PC-3 (cell line): Measurements from ENCODE around the gene ZDHHC5. TPM values are rescaled to one million over a fixed set of nuclear protein-coding genes. Genes with fewer than 3 reads are reported as not detected.

Experiments used
- ATAC-seq: fragments of 200-7000 bp; cut with Tn5 transposase; 2 replicates; pipeline ENCODE4 v1.9.1; 2020; ENCODE audit warnings: mild to moderate bottlenecking, moderate library complexity
- Bru-seq: library from RNA; stranded (reverse); fragments of 400-500 nt; gene quantifications from one replicate; lab custom pipeline; 2021; lab: Mats Ljungman, UMichigan
- BruChase-seq, 2 experiments: library from RNA; stranded (reverse); fragments of 400-500 nt; gene quantifications; one replicate each; lab custom pipeline; 2021; lab: Mats Ljungman, UMichigan
- BruUV-seq: library from RNA; stranded (reverse); fragments of 400-500 nt; replicated peaks from 2 replicates; lab custom pipeline; 2021; lab: Mats Ljungman, UMichigan
- CTCF ChIA-PET: fragments of 300-600 bp; sonication (Branson Sonifier 250); formaldehyde crosslinking; loops from one replicate; lab custom pipeline; 2022; ENCODE audit warnings: antibody characterized with exemption; lab: Charles Lee
- POLR2A ChIA-PET: fragments of 300-600 bp; sonication (Branson Sonifier 250); formaldehyde crosslinking; loops from one replicate; lab custom pipeline; 2022; ENCODE audit warnings: antibody characterized with exemption; ENCODE audit not compliant: unreplicated experiment; lab: Charles Lee
- DNase-seq: peaks from one replicate; pipeline ENCODE4 v3.0.0-alpha.2; 2015
- H2AFZ ChIP-seq: fragments of 300-600 bp; sonication (generic); 2 replicates; pipeline ENCODE4 v1.6.0; 2016; ENCODE audit warnings: antibody characterized with exemption, low read length
- H3F3A ChIP-seq: fragments of 300-600 bp; sonication (generic); one replicate; pipeline ENCODE4 v1.6.0; 2017; ENCODE audit warnings: antibody characterized with exemption, low read length, control low read depth, mild to moderate bottlenecking; ENCODE audit not compliant: unreplicated experiment
- H3K27ac ChIP-seq: fragments of 300-600 bp; sonication (generic); 2 replicates; pipeline ENCODE4 v1.5.1; 2016; ENCODE audit warnings: mild to moderate bottlenecking, low read length
- H3K27me3 ChIP-seq: fragments of 300-600 bp; sonication (generic); 2 replicates; pipeline ENCODE4 v1.6.1; 2016; ENCODE audit warnings: low read length, mixed read lengths
- H3K36me3 ChIP-seq: fragments of 300-600 bp; sonication (generic); 2 replicates; pipeline ENCODE4 v1.6.1; 2016; ENCODE audit warnings: low read depth, mixed run types, low read length, mixed read lengths
- H3K4me1 ChIP-seq: fragments of 300-600 bp; sonication (generic); 2 replicates; pipeline ENCODE4 v1.5.1; 2016; ENCODE audit warnings: low read length; ENCODE audit not compliant: insufficient read depth
- H3K4me2 ChIP-seq: fragments of 300-600 bp; sonication (generic); 2 replicates; pipeline ENCODE4 v1.6.0; 2016; ENCODE audit warnings: low read length
- H3K4me3 ChIP-seq: fragments of 300-600 bp; sonication (generic); 2 replicates; pipeline ENCODE4 v1.5.1; 2016; ENCODE audit warnings: mild to moderate bottlenecking, low read length, mixed read lengths
- H3K79me2 ChIP-seq: fragments of 300-600 bp; sonication (generic); 2 replicates; pipeline ENCODE4 v1.6.1; 2017; ENCODE audit warnings: low read length, mixed read lengths
- H3K9ac ChIP-seq: fragments of 300-600 bp; sonication (generic); 2 replicates; pipeline ENCODE4 v1.6.0; 2016; ENCODE audit warnings: mild to moderate bottlenecking, low read length
- H3K9me2 ChIP-seq: fragments of 300-600 bp; sonication (generic); replicated peaks from 2 replicates; pipeline ENCODE4 v1.6.1; 2016; ENCODE audit warnings: mixed run types, low read length, mixed read lengths
- H3K9me3 ChIP-seq: fragments of 300-600 bp; sonication (generic); 2 replicates; pipeline ENCODE4 v1.6.1; 2016; ENCODE audit warnings: low read length, mixed read lengths
- H4K20me1 ChIP-seq: fragments of 300-600 bp; sonication (generic); 2 replicates; pipeline ENCODE4 v1.6.1; 2016; ENCODE audit warnings: low read length, mixed read lengths
- CTCF ChIP-seq: fragments of 300-600 bp; sonication (generic); conservative IDR thresholded peaks from 2 replicates; pipeline ENCODE4 v1.5.1; 2017; ENCODE audit warnings: antibody characterized with exemption, low read depth, mild to moderate bottlenecking, low read length
- EZH2 ChIP-seq: fragments of 300-600 bp; sonication (generic); IDR thresholded peaks from one replicate; pipeline ENCODE4 v1.6.1; 2017; ENCODE audit warnings: antibody characterized with exemption, mild to moderate bottlenecking, low read length; ENCODE audit not compliant: unreplicated experiment
- EZH2phosphoT487 ChIP-seq: fragments of 300-600 bp; sonication (generic); IDR thresholded peaks from 2 replicates; pipeline ENCODE4 v1.6.1; 2018; ENCODE audit warnings: mild to moderate bottlenecking, antibody characterized with exemption, low read length, borderline replicate concordance
- intact Hi-C: fragments of 100-400 bp; cut with micrococcal nuclease; formaldehyde crosslinking; loops from 2 replicates; pipeline ENCODE4 v1.9.0; 2023
- long read RNA-seq: library from polyadenylated mRNA; unstranded; transcript quantifications from one replicate; pipeline ENCODE4 v2.0.0, GENCODE V29; 2021; ENCODE audit not compliant: unreplicated experiment
- total RNA-seq: library from RNA; depleted of rRNA; stranded (reverse); fragments of >200 nt; gene quantifications from 2 replicates; pipeline ENCODE4 v1.2.3, GENCODE V29; 2014; rRNA removed

ZDHHC5 gene
- total RNA-seq = 86.7 and 102 TPM in 2 replicates
- percentile 86 among the genes with signal in this experiment for Bru-seq, nascent RNA
- percentile 94 among the genes with signal in this experiment for BruChase-seq, experiment 1, labeled RNA remaining after a 6-hour chase
- percentile 90 among the genes with signal in this experiment for BruChase-seq, experiment 2, labeled RNA remaining after a 2-hour chase
- long read RNA-seq, full-length matches to known transcripts = 102 of 279 reads
- long read RNA-seq, partial matches to known transcripts = 115 of 279 reads
- long read RNA-seq, other reads (novel, unspliced or antisense) = 62 of 279 reads

GRCh38 chr11:57667736-57668433, at the start of gene ZDHHC5:
ZDHHC5 (plus strand) TSS chr11:57668114; CDS start chr11:57673091, 4,977 bp downstream.
- ChIA-PET CTCF (interaction anchor here (0.5 kb wide), 1 partner anchor 418 kb away, joined by 4 read pairs; no protein-coding TSS in a partner anchor), POLR2A (no interaction called here)
- DNase-seq = peak; percentile 99
- peak within 1 kb of the TSS; percentile 93 for H3K9ac ChIP-seq
- H3K4me2 ChIP-seq = peak within 1 kb of the TSS; percentile 94
- peak within 1 kb of the TSS; percentile 80 for H2AFZ ChIP-seq
- H3K4me1 ChIP-seq = peaks cover 16% of the 10 kb centered on the region
- H3K27ac ChIP-seq = peak within 1 kb of the TSS; percentile 88
- H3K9me3 ChIP-seq = no peaks in the 10 kb centered on the region
- peaks cover 49% of the 10 kb centered on the region for H3K79me2 ChIP-seq
- H3K9me2 ChIP-seq = no peaks in the 10 kb centered on the region
- H3K27me3 ChIP-seq = no peaks in the 10 kb centered on the region
- H4K20me1 ChIP-seq = peaks cover 9% of the 10 kb centered on the region; the same call in 1 of the 2 replicates
- intact Hi-C loops = loop anchor here (1.0 to 2.0 kb wide), 6 partner anchors 11 to 910 kb away; partner anchors contain the start of genes CLP1, MED19, SELENOH and SSRP1
- no peaks in the 10 kb centered on the region for H3F3A ChIP-seq
- no TSS peak for BruUV-seq
- peak within 1 kb of the TSS; percentile 97 for H3K4me3 ChIP-seq
- TF ChIP-seq EZH2phosphoT487 (peak; percentile 92), EZH2 (no peak), CTCF (peak; percentile 39; the same call in 1 of the 2 replicates)
- H3K36me3 ChIP-seq = peaks cover 12% of the 10 kb centered on the region
- peak; percentile 87 for ATAC-seq

- Histone ChIP-seq H3K9ac (no peak overlapping the region), H4K20me1 (no peaks in the 10 kb centered on the region), H3K4me1 (no peaks in the 10 kb centered on the region), H3K4me2 (no peak overlapping the region), H2AFZ (no peak overlapping the region), H3F3A (no peaks in the 10 kb centered on the region), H3K36me3 (no peaks in the 10 kb centered on the region), H3K9me3 (no peaks in the 10 kb centered on the region), H3K27ac (no peak overlapping the region), H3K27me3 (peaks cover 35% of the 10 kb centered on the region), H3K79me2 (no peaks in the 10 kb centered on the region), H3K9me2 (no peaks in the 10 kb centered on the region), H3K4me3 (no peak overlapping the region)
- no peak for DNase-seq
- ChIA-PET POLR2A (no interaction called here), CTCF (no interaction called here)
- TF ChIP-seq EZH2 (no peak), EZH2phosphoT487 (no peak), CTCF (no peak)
- no TSS peak for BruUV-seq
- ATAC-seq = no peak
- intact Hi-C loops = no loop called here
Observed at GRCh38 chr11:57618438-57618837, 49.5 kb upstream of the ZDHHC5 start.
